CD4-positive, alpha-beta T cell treated with Interleukin-12 subunit alpha and Interleukin-12 subunit beta, for 1 hour (primary cell): ENCODE data around the gene SKIC8.
A peak's percentile ranks its signal among the peaks of the same experiment; 100 is the strongest.

Source experiments
- DNase-seq: peaks from one replicate; pipeline ENCODE4 v3.0.0-alpha.2; 2020

Gene SKIC8

GRCh38 chr15:78291052-78291451, 8.4 kb downstream of the SKIC8 start:
- DNase-seq: no peak

GRCh38 chr15:78290222-78290621, 9.2 kb downstream of the SKIC8 start:
- no peak for DNase-seq

DNA sequence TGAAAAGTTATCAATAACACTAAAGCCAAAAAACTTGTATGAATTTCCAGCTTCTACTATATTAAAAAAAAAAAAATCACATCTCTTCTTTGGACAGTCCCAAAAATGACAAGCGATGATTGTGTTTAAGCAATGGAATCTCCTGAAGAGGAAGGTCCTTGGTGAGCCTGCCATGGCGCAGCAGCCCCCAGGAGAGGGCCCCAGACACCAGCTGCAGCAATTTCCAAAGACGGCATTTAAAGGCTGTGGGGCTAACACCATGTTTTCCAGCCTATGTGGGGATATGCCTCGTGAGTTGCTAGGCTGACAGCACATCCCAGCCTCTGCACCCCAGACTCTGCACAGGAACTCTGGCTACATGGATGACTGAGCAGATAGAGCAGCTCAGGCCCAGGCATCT, 14.7 kb downstream of the SKIC8 start:
- DNase-seq: no peak

- DNase-seq: no peak
These were observed 17.1 kb downstream of the SKIC8 start for GRCh38 chr15:78282324-78282723.

- DNase-seq: no peak
These were observed 18.9 kb downstream of the SKIC8 start for GRCh38 chr15:78280319-78281072.

DNA sequence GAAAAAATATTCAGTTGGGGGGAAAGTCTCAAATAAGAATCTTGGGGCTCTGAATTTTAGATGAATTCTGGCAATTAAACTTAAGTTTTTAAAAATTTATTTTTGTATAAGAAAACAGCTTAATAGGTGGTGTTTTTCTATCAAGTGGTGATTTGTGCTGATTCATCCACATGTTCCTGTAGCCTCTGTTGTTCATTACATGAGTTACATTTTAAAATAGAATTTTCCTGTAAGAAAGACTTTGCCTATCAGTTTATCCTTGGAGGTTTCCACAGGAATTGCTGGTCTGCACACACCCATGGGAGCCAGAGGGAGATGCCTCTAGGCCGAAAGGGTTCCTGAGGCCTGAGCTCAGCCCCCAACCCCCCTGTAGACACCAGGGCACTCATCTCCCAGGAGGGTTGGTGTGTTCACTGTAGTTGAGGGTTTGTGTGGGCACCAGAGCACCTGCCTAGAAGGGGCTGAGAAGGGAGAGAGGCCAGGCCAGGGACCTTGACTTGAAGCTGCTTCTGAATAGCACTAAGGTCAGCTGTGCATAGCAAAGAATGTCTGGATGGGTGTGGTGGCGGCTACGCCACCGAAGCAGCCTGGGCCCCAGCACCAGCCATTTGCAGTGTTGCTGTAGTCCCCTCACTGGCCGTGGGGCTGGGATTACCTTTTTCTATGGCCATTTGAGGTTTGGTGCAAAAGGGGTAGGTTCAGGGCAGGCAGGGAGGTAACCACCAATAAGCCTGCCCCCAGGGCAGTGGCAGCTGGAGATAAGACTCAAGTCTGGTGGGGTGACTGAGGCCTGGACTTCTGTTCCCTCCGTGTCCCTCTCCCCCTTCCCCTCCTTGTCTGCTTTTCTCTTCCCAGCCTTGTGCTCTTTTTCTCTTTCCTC, 23.1 kb downstream of the SKIC8 start:
- DNase-seq: no peak

- DNase-seq: no peak
These were observed 24.4 kb downstream of the SKIC8 start for GRCh38 chr15:78274994-78275393.

GRCh38 chr15:78272776-78273175, 26.6 kb downstream of the SKIC8 start:
- DNase-seq: no peak

GRCh38 chr15:78272316-78272715, 27.1 kb downstream of the SKIC8 start:
- no peak for DNase-seq

- DNase-seq: no peak
These were observed 32.6 kb downstream of the SKIC8 start for GRCh38 chr15:78266806-78267205.

DNA sequence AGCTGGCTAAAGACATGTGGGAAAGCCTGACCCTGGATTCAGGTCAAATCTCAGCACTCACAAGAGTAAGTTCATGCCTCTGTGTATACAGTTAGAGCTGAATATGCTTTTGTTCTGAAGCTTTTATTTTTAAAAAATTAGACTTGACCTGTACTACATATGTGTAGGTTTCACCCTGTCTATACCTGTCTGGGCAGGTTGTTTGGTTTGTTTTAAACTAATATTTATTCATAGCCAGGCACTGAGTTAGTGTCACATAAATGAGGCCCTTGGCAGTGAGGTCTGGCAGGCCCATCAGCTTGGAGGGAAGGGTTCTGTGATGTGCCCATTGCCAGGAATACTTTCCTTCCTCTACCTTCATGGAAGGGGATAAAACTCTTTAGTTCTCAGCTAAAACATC, 33.2 kb downstream of the SKIC8 start:
- DNase-seq: no peak

DNA sequence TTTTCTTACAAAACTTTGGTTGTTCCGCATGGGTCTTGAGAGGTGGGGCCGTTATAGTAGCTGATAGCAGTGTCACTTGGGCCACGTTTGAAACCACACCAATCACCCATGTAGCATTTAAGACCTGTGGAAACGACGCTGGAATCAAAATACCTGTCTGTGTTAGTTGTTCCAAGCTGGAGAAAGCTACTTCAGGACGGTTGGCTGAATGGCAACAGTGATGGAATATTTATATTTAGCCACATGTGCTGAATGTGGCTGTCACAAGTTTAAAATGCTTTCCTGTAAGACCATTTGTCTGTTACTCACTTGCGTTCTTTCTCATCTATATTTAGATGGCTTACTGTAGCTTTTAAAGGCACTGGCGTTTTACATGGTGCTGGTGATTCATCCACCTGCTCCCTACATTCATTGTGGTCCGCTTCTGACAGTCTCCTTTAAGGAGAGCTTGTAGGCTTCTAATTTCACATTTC, 33.6 kb downstream of the SKIC8 start:
- no peak for DNase-seq

- no peak for DNase-seq
These were observed 34.3 kb downstream of the SKIC8 start for GRCh38 chr15:78265137-78265460.

GRCh38 chr15:78264304-78265136, 34.9 kb downstream of the SKIC8 start, which contains the start of gene DNAJA4:
TSS of gene DNAJA4 (plus strand) at chr15:78264562. CDS start at chr15:78264764, 202 bp downstream.
- DNase-seq: peak; percentile 79

DNA sequence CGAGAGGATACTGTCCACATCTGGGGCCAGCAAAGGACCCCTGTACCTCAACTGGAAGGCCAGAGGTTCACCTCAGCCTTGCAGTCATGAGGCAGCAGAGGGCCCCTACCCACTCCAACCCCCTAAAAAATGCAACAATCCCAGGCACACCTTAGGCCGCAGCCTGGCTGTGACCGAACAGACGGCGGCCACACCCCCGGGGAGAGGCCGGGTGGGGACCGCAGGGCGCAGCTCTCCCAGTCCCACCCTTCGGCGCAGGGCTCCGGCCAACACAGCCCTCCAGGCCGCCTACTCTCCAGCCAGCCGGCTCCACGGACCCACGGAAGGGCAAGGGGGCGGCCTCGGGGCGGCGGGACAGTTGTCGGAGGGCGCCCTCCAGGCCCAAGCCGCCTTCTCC, 35.5 kb downstream of the SKIC8 start:
- DNase-seq: no peak

- no peak for DNase-seq
These were observed 36.0 kb downstream of the SKIC8 start for GRCh38 chr15:78263351-78263781.

GRCh38 chr15:78261062-78261461, 38.3 kb downstream of the SKIC8 start:
- DNase-seq: no peak

DNA sequence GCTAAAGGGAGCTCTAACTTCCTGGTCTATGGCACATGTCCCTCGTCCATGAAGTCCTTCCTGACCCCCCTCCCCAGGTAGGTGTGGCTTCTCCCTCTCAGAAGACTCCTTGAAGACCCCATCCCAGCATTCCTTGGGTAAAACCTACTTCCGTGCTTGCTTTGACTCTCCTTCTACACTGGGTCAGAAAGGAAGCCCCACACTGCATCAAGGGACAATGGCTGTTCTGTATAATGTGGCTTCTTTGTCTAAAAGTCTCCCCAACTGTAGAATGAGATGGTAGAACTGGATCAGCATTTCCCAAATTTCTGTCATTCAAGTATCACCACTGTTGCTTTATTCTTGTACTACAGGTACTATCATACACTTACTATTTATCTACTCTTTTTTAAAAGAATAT, 38.9 kb downstream of the SKIC8 start:
- no peak for DNase-seq

DNA sequence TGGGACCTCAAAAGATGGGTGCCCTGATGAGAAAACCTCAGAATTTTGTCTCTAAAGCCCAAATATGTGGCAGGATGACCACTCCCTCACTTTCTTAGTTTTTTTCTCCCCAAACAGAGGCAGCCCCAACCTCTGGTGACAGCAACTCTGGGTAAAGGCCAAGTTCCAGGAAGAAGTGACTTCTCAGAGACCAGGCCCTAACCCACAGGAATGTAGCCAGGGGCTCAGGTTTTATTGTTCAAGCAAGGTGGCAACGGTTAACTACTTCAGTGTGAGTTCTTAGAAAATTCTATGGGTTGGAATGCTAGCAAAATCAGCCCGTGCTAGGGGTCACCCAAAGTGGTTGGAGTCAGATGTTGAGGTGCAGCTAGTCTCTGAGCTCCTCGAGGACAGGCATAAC, 40.2 kb downstream of the SKIC8 start:
- DNase-seq: no peak

GRCh38 chr15:78257681-78258080, 41.7 kb downstream of the SKIC8 start:
- DNase-seq: no peak

GRCh38 chr15:78256044-78256437, 43.4 kb downstream of the SKIC8 start:
- DNase-seq: no peak

DNA sequence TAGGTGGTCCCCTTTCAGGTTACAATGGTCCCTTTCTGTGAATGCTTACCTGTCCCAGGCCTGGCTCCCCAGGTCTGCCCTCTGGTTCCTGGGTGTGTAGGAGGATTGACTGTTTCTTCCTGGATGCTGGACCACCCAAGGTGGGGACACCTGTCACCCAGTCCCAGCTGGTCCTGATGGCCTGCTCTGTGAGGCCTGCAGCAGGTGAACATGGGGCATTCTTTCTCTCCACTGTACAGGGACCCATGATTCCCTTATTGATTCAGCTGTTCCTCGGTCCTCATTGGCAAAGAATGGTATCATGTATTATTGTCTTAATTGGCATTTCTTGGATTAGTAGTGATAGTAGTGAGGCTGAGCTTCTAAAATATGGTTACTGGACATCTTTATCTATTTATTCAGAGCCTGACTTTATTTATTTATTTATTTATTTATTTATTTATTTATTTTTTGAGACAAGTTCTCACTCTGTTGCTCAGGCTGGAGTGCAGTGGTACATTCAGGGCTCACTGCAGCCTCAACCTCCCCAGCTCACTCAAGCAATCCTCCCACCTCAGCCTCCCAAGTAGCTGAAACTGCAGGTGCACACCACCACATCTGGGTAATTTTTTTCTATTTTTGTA, 43.9 kb downstream of the SKIC8 start:
- no peak for DNase-seq

DNA sequence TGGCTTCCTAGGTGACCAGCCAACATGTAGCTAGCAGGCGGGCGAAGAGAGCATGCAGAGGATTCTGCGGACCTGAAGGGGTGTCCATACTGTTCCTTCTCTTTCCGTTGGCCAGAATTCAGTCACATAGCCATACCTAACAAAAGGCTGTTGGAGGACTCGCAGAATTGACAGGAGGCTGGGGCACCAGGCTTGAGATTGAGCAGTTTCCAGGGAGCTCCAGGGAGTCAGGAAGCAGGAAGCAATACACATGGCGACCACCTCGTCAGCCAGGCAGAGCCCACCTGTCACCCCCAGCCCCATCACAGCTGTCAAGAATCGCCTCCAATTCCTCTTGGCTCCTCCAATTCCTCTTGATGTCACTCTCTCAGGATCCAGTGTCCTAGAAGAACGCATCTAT, 48.3 kb downstream of the SKIC8 start:
- no peak for DNase-seq
